EH (cell line): Measurements from ENCODE around the gene FAU.

Experiments
- DNase-seq: peaks from one replicate; pipeline ENCODE4 v3.0.0-alpha.2; 2015; ENCODE audit warnings: low read depth

Gene FAU

DNA sequence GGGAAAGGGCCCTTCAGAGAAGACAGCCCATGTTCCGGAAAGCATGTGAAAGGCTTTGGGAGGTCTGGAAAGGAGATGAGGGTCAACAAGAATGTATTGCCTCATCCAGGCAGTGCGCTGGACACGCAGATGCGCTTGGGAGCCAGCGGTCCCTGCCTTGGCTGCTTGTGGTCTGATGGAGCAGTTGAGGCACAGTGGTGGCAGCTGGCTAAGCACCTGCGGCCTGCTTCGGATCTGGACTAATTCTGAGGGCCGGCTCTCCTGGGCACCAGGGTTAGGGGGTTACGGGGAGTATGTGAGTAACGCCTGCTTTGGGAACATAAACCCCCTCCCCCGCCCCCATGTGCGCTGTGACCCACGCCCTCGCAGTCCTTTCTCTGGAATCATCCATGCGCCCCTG, 14.9 kb downstream of the FAU start:
- no peak for DNase-seq

DNA sequence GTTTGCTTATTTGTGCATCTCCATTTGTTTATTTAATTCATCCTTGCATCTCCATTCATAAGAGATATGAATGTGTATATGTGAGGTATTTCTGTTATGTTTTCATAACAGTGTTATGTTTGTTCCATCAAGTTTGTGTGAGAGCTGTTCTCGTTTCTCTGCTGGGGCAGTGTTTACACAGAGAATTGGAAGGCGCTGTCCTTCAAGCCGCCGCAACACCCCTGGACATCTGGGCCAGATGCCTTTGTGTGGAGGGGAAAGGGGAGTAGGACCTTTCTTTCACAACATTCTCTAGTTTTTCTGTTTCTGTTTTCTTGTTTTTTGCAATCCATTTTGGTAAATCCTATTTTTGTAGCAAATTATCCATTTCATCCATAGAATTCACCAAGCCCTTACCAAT, 17.3 kb downstream of the FAU start:
- no peak for DNase-seq

DNA sequence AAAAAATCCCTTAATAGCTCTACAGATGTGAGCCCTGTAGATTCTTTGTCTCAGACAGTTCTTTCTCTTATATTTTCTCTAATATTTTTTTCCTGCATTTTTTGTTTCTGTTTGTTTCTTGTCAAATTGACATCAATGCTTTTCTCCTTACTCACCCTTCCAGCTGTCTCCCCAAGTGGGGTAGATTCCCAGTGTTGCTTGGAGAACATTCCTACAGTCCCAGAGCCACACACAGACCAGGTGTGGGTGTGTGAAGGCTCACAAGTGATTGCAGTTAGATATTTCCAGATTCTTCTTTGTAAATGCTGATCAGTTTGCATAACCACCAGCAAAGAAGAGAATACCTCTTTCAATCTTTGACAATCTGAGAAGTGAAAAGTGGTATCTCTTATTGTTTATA, 18.5 kb downstream of the FAU start:
- DNase-seq = no peak

DNA sequence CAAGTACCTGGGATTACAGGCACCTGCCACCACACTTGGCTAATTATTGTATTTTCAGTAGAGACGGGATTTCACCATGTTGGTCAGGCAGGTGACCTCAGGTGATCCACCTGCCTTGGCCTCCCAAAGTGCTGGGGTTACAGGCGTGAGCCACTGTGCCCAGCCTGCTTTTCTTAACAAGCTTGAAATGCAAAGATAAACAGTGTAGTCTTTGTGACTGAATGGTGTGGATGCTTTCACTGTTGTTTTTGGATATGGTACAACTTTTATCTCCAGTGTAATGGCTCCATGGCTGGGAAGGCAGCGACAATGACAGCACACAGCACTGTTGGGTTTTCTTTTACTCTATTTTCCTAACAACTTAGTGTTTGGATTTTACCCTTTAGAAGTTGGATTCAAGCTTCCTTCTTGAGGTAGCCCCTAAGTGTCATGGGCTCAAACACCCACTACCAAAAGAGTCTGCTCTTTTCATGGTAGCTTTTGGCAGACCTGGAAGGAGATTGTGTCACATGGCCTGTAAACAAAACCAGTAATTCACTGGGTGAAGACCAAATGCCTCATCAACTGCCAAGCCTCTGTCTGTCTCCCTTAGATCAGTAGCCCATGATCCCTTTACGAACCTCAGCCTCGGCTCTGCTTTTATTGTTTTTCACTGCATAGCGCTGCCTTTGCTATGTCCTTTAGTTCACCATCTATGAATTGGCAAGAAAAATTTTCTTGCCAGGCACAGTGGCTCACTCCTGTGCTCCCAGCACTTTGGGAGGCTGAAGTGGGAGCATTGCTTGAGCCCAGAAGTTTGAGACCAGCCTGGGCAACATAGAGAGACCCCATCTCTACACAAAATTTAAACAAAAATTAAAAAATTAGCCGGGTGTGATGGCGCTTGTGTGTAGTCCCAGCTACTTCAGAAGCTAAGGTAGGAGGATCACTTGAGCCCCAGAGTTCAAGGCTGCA, 19.5 kb downstream of the FAU start:
- DNase-seq = peak; percentile 72

DNA sequence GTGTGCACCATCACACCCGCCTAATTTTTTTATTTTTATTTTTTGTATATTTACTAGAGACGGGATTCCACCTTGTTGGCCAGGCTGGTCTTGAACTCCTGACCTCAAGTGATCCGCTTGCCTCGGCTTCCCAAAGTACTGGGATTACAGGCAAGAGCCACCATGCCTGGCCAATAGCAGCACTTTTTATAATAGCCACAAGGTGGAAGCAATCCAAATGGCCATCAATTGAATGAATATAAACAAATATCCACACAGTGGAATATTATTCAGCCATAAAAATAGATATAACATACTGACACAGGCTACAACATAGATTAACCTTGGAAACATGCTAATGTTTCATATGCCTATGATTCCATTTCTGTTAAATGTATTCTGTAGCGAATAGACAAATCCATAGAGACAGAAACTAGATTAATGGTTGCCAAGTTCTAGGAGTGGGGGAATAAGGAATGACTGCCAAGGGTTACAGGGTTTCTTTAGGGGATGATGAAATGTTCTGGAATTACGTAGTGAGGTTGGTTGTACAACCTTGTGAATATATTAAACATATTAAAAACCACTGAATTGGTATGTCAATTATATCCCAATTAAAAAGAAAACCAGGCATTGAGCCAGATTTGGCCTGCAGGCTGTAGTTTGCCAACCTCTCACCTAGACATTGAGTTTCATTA, 21.1 kb downstream of the FAU start:
- no peak for DNase-seq

DNA sequence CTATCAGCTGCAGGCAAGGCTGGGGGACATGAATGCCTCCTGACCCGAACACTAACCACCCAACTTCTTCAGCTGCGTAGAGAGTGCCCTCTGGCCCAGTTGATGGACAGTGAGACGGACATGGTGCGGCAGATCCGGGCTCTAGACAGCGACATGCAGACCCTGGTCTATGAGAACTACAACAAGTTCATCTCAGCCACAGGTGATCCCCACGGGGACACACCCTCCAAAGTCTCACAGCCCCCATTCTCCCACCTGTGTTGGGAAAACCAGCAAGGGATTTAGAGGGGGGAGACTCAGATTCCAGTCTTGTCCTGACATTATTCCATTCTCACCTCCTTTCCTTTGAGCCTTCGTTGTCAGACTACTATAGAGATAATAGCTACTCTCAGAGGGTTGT, 25.0 kb downstream of the FAU start:
- DNase-seq = no peak

DNA sequence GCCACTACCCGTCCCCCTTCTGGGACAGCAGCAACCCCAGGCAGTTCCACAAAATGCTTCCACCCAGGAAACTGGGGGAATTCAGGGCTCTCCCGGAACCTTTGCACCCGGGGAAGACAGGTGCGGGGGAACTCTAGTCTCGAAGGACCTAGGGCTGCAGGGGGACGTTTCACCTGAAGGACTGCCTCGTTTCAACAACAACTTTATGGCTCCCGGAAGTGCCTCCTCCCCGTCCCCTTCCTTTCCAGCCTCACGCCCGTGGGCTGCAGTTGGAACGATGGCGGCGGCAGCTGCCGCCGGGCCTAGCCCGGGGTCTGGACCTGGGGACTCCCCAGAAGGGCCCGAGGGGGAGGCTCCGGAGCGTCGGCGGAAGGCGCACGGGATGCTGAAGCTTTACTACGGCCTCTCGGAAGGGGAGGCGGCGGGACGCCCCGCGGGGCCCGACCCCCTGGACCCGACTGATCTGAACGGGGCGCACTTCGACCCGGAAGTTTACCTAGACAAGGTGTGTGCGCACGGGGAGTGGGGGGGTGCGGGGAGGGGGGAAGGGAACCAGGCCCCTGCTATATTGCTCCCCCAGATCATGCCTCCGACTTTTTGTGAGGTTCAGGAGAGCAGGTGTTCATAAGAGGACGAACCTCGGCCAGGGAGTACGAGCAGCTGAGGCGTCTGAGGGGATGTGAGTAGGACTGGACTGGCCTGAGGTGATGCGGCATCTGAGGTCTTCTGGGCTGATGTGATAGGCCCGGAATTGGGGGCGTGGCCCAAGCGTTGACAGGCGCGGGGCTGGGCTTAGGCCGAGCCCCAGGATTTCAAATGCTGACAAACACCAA, 25.7 kb downstream of the FAU start, which contains the start of gene VPS51:
Gene VPS51, plus strand, starts transcription at position 241 of the 833 bp plus-strand sequence. Its CDS starts 37 bp downstream, at position 278.
- peak; percentile 91 for DNase-seq

DNA sequence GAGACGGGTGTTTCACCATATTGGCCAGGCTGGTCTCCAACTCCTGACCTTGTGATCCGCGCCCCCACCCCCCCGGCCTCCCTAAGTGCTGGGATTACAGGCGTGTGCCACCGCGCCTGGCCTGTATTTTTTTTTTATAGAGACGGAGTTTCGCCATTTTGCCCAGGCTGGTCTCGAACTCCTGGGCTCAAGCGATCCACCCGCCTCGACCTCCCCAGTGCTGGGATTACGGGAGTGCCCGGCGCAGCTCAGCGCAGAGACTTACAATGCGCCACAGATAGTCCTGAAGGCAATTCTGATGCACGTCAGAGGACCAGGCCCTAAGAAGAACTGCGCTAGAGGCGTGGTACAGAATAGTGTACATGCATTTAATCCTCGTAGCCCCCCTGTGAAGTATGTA, 26.5 kb downstream of the FAU start:
- no peak for DNase-seq

DNA sequence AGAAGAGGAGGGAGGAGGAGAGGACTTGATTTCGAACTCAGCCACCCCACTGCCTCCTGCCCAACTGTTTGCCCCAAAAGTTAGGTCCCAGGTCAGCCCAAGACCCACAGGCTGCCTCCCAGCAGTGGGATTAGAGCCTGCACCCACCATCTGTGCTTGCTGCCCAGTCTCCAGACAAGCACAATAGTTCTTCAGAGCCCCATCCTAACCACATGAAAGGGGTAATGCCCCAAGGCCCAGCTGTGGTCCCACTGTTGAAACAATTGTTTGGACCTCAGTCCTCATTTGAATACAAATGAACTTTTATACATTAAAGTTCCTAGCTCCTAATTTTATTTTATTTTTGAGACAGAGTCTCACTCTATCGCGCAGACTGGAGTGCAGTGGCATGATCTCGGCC, 31.3 kb downstream of the FAU start:
- DNase-seq = no peak

DNA sequence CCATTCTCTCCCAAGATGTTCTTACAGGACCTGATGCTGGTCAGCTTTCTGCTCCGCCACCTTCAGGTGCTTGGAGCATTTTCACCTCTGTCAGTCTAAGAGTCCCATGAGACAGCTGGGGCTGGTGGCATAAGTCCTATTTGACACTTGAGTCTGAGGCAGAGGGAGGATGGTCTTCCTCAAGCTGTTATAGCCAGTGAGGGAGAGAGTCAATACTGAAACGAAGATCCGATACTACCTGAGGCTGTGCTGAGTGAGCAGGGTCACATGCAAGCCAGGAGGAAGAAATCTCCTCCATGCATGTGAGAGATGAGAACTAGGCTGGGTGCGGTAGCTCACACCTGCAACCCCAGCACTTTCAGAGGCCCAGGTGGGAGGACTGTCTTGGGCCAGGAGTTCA, 32.3 kb downstream of the FAU start:
- DNase-seq = no peak

DNA sequence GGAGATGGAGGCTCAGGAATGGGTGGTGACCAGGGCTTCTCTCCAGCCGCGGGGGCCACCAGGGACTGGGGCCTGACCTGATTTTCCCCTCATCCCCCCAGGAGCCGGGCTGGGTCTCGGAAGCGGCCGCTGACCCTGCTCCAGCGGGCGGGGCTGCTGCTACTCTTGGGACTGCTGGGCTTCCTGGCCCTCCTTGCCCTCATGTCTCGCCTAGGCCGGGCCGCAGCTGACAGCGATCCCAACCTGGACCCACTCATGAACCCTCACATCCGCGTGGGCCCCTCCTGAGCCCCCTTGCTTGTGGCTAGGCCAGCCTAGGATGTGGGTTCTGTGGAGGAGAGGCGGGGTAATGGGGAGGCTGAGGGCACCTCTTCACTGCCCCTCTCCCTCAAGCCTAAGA, 34.1 kb downstream of the FAU start:
- no peak for DNase-seq

DNA sequence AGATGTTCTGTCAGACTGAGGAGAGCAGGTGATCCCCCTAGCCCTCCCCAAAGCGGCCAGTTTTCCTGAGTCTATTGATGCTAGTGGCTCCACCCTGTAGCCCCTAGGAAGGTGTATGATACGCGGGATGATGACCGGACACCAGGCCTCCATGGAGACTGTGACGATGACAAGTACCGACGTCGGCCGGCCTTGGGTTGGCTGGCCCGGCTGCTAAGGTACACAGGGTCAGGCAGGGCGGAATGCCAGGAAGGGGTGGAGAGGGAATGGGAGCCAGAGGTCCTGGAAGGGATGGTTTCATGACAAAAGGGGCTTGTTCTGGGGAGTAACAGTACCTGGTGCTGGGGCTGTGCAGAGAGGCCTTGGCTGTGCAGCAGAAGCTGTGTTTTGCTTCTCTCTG, 34.7 kb downstream of the FAU start:
- no peak for DNase-seq

DNA sequence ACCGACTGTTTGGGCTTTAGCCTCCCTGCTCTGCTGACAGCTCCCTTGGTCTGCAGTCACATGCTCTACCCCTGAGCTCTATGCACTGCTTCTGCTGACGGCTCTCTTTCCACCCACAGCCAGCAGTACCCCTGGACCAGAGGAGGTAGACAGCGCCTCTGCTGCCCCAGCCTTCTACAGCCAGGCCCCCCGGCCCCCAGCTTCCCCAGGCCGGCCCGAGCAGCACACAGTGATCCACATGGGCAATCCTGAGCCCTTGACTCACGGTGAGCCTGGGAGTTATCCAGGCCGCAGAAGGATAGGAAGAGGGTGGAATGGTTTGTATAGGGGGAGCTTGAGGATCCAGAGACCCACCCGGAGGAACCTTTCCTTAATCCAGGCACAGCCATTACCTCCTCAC, 35.1 kb downstream of the FAU start:
- DNase-seq = no peak

DNA sequence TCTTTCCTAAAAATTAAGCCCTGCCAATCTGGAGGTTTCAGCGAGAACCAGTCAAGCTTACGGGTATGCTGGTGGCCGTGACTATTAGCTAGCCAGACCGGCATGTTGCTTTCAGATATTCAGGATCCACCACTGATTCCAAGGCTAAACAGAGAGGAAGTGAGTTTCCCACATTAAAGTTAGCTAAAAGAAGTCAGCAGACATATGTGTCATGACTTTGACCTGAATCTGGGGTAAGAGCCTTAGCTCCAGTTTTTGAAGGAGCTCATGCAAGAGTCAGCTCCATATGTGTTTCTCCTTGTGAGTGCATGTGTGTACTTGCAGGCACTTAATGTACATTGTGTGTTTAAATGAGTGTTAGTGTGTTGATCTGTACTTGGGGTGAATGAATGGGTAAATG, 36.5 kb downstream of the FAU start:
- DNase-seq = no peak

DNA sequence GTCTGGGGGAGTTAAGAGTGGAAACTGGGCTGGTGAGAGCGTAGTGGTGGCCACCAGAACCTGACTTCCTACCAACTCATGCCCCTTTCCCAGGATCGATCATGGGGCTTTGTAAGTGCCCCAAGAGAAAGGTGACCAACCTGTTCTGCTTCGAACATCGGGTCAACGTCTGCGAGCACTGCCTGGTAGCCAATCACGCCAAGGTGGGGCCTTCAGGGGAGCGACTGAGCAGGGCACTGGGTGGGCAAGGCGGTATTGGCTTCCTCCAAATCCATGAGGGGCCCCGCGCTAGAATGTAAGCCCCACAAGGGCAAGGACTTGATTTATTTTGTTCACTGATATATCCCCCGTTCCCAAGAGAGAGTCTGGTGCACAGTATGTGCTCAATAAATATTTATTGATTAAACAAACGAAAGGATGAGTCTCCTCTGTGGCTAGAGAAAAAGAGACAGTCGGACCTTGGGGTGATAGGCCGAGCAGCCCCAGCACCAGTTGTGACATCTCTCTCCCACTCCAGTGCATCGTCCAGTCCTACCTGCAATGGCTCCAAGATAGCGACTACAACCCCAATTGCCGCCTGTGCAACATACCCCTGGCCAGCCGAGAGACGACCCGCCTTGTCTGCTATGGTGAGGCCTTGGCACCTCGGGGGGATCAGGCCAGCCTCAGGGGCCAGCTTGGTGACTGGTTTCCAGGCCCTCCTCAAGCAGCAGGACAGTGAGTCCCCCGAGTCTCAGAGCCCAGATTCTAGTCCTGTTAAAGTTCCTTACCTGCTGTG, 37.1 kb downstream of the FAU start:
- no peak for DNase-seq

DNA sequence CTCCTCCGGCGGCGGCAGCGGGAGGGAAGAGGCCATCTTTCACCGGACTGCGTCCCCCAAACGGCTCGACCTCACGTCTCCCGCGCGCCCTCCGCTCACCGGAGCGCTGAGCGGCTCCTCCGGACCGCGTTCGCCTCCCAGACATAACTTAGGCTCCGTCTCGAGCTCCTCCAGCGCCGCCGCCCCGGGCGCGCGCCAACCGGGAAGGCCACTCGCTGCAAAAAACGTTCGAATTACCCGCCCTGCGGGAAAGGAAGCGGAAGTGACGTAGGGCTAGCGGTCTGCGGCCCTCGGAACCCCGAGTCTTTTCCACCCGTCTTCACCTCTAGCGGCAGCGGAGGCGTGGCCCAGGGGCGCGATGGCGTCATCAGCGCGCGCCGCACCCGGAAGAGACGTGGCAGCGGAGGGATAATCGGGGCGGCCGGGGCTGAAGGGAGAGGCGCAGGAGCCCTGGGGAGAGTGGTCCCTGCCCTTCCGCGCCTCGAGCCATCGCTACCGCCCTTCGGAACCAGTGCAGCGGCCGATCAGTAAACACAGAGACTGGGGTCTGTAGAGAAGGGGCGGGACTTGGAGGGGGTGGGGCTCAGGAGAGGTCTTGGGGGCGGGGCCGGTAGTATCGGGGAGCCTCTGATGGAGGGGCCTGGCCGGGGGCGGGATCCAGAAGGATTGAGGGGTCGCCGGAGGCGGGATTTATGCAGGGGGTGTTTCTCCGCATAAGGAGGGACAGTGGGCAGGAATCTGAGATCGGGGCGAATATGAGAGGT, 37.9 kb downstream of the FAU start, which contains the start of the genes CDCA5 and ZFPL1:
Gene CDCA5, minus strand, starts transcription at position 207 of the 764 bp plus-strand sequence. Its CDS starts 62 bp downstream, at position 145.
Gene ZFPL1, plus strand, starts transcription at position 389 of the 764 bp plus-strand sequence. CDS start 477 bp downstream, outside the sequence.
- DNase-seq = peak; percentile 96

DNA sequence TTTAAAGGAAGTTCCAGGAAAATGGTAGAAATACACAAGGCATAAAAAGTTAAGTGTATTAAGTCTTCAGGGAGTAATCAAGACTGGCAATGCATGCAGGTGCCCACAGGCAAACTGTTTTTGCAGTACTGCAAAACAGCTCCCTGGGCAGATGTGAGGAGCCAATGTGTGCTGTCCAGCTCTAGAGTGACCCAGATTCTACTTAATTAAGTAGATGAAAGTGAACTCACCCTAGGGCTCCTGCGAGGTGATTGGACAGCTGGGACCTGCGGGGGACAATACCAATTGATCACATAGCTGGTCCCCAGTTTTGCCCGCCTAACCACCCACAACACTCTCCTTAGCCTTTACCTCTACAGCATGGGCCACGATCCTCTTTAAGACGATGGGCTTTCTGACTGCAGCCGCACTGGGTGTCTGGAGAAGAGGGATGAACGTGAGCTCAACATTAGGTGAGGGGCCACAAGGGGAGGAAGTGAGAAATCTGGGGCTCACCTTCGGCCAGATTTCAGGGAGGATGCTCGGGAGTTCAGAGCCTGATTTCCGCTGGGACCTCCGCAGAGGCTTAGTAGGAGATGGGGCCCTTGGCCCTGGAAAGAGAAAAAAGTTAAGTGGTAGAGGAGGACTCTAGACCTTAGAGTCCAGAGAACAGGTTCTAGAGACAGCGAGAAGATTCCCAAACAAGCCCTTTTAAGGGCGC, 38.6 kb downstream of the FAU start:
- DNase-seq = no peak

DNA sequence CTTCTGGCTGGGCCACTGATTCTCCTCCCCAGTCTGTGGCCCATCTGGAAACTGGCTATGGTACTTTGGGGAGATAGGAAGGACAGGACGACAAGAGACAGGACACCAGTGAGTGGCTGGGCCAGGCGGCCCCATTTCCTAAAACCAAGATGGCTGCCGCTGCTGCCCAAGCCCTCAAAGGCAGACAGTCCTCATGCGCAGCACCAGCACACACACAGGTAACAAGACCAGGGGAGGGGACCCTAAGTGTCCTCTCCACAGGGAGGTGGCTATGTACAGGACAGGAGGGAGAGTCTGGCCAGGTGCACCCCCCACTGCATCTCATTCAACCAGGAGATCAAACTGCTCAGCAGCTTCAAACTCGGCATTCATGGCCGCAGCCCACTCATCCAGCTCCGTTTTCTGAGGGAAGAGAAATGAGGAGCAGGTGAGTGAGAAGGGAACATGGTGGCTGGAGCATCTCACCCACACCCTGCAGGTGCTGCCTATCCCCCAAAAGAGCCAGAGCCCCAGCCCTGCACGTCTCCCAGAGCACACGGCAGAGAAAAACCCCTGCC, 43.1 kb downstream of the FAU start:
- no peak for DNase-seq

DNA sequence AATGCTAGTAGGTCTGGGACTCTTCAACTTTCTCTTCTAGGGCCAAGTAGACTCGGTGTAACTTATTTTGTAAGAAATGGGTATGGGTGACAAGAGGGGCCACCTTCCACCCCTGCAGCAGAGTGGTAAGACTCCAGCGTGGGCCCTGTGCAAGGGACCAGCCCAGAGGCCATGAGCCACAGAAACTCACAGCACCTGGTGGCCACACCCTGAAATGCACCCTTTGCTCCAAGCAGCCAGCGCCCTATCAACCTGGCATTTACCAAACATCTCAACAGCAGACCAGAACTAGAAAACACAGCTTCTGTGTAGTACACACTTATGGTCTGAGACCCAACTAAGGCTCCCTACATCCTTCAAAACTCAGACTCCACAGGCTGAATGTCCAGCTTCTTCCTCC, 43.8 kb downstream of the FAU start:
- peak; percentile 41 for DNase-seq

DNA sequence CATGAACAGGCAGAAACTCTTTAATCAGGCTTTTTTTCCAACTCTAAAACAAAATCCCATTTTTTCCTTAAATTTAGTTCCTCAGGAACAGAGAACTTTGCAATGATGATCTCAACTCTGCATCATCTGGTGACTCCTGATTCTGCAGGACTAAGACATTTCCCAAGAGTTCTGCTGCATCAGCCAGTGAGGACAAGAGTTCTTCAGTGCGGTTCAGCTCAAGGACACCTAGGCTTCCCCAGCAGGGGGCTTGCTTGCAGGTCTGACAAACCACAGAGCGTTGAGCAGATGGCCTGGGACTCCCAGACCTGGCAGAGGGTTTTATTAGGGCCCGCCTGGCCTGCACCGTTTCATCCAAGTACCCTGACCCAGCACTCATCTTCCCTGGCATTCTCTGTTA, 44.5 kb downstream of the FAU start:
- no peak for DNase-seq
